NCI-H128 (cell line): Measurements from ENCODE around the gene HOXB6.

Experiments used
- DNase-seq: peaks from one replicate; lab custom pipeline; 2025; ENCODE audit not compliant: unreplicated experiment; lab: John Stamatoyannopoulos, UW

The HOXB6 gene

DNA sequence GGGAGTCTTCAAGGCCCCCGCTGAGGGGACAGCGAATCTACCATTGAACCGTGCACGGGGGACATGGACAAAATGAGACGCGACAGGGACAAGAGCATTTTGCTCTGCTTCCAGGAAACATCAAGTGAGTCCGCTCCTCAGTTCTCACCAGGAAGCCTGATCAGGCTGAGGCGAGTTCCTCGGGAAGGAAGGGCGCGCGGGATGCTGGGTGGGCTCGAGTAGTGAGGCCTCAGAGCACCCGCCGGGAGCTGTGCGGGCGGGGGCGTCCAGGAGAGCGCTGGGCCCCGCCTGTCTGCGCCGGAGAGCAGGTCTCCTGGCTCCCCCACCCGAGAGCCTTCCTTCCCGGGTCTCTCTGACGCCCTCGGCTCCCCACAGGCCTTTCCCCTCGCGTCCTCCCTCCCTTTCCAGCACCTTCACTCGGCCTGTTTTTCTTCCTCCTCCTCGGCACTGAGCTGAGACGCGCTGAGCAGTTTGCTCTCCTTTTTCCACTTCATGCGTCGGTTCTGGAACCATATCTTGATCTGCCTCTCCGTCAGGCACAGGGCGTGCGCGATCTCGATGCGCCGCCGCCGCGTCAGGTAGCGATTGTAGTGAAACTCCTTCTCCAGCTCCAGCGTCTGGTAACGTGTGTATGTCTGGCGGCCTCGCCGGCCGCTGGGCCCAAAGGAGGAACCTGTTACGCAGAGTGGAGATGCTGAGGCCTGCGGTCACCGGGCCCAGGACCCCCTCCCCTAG lies 8.6 kb downstream of the HOXB6 start:
- no peak for DNase-seq

DNA sequence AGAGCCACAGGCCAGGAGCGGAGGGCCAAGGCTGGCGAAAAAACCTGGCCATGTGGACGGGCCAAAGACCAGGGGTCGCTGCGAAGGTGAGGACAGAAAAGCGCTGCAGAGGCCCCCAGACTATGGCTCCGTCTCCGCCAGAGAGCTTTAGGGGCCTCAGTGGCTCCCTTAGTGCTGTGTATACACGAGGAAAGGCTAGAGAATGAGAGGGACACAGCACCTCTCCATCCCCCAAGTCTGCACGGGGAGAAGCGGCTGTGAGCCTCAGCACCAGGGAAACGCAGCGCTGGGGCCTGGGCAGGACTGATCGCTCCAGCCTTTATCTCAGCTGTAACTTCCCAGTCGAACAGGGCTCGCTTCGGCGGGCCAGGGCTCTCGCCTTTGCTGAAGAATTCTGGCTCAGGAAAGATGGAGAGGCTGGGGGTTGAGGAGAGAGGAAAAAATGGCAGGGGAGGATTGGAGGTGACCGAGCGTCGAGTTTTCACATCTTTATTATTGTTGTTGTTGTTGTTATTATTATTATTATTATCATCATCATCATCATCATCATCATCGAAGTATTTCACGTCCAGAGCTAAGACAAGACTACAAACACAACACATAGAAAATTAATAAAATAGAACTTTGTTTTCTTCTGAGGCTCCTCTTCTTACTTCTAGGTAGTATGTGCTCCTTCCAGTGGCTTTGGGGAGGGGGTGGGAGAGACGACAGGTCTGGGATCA lies 9.3 kb downstream of the HOXB6 start:
- no peak for DNase-seq

DNA sequence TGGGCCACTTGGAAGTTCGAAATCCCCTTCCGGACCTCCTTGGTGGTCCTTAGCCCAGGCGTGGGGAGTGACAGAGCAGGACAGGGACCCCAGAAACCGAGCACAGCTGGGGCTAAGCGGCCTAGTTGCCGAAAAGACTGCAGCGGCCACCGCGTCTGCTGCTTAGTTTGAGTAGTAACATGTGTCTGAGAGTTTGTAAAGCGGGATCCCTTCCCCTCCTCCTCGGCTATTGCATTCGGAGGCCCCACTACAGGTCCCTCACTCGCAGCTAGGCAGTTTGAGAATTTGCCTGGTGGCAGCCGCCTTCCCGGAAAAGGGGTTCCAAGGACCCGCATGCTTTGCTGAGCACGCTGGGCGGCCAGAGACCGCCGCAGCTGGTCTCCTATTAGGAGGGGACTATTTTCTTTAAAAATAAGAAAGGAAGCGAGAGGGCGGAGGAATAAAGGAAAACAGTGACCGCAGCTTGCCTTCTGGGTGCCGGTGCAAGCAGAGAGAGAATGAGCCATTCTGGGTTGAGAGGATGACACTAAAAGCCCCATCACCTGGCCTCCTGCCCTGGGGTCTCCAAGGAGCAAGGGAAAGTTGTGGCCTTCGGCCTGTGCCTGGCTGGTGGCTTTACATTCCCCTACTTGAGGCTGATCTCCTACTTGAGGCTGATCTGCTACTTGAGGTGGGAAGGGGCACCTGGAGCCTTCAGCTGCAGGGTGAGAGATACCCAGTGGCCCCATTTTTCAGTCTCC lies 10.1 kb downstream of the HOXB6 start:
- no peak for DNase-seq

DNA sequence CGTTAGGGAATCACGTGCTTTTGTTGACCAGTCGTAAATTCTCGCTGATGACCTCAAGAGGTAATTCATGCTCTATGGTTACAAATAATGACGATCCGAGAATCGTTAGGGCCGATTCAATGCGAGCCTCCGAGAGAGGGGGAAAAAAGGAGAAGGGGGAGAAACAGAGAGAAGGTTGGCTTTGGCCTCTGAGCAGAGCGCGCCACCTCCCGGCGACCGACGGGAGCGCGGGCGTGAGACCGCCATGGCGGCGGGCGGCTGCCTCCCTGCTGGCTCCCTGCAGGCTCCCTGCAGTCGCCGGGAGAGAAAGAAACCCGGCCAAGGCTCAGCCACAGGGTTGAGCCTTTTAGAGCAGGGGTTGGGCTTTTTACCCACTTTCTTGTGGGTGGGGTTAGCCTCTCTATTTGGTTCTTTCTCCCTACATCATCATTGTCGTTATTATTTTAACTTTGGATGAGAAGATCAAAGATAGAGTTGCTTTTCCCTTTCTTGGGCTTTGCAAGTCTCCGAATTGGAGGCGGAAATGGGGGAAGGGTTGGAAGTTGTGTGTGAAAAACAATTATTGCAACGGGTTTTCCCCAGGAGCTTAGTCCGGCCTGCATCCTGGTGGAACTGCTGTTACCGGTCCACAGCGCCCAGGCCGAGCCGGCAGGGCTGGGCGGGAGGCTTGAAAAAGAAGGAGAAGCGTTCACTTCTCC lies 10.8 kb downstream of the HOXB6 start:
- peak; percentile 50 for DNase-seq

DNA sequence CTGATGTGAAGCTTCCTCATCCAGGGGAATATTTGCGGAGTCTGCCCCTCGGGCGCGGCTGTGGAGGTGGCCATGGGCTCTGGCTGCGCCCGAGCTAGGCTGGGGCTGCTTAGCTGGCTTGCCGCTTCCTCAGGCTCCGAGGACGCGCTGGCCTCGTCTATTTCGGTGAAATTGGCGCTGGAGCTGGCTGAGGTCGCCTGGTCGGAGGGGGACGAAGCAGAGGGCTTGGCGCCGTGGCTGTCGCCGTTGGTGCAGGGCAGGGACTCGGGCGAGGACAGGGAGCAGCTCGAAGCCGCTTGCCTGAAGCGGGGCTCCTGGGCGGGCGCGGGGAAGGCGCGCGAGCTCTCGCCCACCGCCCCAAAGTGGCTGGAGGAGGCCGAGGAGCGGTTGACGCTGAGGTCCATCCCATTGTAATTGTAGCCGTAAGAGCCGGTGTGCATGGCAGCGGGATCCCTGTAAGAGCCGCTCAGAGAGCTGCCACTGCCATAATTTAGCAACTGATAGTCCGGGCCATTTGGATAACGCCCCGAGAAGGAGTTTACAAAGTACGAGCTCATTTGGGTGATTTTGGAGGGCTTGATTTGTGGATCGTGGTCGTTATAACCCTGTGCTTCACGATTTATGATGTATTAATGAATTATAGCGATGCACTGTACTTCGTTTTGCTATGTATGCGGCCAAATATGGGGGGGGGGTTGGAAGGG lies 11.5 kb downstream of the HOXB6 start, which contains the start of gene HOXB5:
Gene HOXB5, minus strand, starts transcription at position 654 of the 704 bp plus-strand sequence. Its CDS starts 97 bp downstream, at position 557.
- no peak for DNase-seq

DNA sequence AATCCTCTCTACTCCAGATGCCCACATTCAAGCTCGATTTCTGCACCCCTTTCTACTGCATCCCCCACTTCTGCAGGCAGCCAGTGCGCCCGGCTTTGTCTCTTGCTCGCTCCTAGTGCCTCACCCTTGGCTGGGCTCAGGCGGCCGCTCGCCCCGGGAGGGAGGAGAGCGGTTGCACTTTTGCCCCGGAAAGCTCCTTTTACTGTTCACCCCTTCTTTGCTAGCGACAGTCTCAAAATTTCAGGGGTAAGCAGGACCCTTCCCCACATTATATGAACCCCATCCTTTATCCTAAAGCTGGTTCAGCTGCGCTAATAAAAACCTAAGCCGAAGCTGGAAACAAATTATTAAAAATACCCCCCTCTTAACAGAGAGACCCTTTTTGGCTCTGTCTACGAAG lies 12.2 kb downstream of the HOXB6 start:
- no peak for DNase-seq

DNA sequence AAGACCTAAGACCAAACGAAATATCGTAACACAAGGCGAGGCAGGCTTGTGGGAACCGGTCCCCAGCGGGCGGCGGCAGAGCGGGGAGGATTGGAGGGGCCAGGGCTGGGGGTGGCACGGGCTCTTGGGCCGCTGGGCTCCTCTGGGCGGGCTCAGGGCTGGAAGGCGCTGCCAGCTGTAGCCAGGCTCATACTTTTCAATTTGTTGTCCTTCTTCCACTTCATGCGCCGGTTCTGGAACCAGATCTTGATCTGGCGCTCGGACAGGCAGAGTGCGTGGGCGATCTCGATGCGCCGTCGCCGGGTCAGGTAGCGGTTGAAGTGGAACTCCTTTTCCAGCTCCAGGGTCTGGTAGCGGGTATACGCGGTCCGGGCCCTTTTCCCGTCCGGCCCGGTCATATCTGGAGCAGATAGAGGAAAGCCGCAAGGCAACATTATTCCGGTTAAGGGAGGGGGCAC lies 12.7 kb downstream of the HOXB6 start:
- DNase-seq, result no peak

DNA sequence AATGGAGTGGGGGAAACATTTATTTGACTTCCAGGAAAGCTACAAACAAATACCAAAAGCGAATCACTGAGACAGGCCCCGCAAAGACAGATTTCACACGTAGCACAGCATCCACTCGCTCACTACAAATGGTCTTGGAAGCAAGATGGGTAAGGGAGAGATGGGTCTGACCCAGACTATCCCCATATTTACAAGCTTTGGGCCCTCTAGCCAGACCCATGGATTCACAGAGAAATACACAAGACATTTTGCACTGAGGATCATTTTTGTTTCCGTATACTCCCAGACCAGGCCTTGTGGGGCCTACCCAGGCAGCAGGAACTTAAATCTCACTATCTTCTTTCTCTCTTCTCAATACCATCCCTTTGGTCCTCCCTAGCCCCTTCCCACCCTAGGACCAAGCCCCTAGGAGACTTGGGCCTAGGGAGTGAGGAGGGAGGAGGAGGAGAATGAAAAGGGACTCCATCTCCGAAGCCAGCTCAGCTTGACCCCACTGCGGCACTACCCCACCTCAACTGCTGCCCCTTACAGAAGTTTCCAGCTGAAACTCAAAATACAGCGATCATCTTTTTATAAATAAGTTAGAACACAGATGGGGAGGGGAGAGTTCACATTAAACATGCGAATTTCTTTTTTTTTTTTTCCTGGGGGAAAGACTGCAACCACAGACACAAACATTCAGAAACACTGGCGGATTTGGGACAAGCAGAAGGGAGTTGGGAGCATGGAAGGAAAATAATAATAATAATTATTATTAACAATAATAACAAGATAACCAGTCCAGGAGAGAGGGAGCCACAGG lies 13.3 kb downstream of the HOXB6 start:
- no peak for DNase-seq

DNA sequence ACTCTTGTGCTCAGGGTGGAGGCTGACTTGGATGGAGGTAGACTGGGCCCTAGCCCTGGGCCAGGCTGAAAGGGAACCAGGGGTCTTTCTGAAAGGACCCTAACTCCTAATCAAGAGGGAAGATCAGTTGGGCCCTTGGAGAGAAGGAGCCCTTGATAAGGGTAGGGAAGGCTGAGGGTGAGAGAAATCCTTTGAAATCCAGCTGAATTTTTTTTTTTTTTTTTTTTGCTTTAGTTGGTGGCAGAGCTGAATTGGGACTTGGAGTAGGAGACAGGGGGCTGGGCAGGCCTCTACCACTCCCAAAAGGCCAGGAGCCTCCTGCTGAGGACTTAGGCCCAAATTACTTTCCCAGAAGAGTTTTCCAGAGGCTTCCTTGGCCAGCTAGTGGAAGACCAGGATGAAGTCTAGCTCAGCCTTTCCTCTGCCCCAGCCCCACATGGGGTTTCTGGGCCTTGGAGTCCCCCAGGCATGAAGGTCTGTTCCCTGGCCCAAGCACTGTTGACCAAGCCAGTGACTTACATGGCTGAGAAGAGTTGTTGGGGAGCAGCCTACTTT lies 14.1 kb downstream of the HOXB6 start:
- DNase-seq, result no peak

DNA sequence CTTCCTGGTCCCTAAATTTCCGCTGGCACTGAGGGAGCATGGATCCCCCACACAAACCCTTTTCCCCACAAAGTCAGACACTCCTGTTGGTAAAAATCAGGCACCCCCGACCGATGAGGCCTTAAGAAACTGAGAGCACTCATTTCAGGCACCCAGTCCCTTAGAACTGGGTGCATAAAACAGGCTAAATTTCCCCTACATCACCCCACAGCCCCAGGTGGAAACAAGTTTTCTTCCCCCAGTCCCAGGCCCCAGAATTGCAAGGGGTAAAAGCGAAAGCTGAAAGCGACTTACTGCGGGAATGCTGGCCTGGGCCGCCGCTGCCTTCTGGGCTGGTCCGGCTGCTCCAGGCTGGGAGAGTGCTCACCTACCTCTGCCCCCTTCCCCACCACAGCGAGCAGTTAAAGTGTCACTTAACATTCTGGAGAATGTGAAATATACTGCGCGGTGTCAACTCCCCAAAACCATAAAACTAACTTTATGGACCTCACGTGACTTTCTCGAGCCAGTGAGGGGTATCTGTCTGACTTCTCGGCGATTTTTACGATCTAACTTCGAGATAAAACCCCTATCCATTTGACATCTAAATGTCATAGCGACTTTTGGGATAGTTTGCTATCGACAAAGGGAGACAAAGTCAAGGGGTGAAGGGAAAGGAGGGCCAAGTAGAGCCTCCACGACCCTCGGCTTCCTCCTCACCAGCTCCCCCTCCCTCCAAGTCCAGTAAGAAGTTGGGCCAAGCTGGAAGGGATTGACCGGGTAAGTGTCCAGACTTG lies 14.8 kb downstream of the HOXB6 start, which contains the start of gene HOXB3:
Gene HOXB3, minus strand, starts transcription at position 411 of the 776 bp plus-strand sequence. CDS start 37,767 bp downstream, outside the sequence.
- no peak for DNase-seq

DNA sequence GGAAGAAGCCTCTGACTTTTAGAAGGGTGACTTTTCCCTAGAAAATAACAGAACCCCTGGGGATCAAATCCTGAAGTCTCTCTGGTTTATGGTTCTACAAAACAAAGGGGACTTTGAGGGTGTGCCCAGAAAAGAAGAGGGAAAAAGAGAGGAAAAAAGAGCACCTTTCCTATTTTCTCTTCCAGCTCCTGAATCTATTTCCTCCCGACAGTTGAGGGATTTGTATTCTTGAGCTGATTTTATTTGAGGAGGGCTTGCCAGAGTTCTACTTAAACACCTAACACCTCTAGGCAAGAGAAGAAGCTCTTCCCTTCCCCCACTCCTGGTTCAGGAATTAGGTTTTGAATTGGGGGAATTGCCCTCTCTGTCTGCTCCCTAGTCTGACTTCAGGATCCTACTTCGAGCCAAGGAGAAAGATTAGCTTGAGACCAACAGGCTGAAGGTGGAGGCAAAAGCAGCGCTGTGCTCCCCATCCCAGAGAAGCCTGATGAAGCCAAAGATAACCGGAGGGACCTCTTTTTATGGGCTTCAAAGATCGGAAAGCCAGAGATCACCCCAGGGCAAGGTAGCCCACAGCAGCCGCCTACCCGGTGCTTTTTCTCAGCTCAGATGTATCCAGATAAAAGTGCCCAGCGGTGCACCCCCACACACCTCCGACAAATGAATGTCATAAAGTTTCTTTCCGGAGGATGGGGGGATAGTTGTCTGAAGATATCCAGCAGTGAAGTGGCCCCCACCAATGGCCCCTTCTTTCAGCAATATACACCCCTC lies 15.5 kb downstream of the HOXB6 start:
- DNase-seq, result no peak

DNA sequence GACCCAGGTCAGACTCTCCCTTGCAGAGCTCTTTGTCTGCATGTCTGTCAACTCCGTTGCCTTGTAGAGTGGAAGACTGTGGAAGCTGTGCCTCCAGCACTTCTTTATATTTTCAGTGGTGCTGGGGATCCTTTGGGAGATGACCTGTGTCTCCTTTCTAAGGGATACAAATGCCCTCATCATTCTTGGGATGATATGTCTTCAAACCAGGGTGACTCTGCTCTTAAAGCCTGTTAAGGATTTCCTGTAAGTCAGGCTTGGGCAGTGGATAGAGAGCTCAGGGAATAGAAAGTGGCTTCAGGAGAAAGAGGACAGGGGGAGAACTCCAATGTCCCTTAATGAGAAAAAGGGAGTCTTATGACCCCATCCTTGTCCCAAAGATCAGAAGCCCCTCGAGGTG lies 16.3 kb downstream of the HOXB6 start:
- DNase-seq, result no peak

DNA sequence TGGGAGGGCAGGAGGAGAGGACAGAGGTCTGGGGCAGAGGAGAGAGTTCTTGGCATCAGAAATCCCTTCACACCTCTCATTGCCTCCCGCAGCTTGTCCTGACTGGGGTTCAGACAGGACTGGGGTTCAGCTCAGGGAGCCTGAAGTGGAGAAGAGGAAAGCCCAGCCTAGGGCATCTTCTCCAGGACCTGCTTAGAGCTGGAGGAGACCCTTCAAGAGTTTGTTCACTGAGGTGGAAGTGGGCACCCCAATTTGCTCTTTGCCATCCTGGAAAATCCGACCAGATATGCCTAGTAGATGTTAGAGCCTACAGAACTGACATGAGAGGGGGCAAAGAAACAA lies 16.7 kb downstream of the HOXB6 start:
- DNase-seq, result no peak

DNA sequence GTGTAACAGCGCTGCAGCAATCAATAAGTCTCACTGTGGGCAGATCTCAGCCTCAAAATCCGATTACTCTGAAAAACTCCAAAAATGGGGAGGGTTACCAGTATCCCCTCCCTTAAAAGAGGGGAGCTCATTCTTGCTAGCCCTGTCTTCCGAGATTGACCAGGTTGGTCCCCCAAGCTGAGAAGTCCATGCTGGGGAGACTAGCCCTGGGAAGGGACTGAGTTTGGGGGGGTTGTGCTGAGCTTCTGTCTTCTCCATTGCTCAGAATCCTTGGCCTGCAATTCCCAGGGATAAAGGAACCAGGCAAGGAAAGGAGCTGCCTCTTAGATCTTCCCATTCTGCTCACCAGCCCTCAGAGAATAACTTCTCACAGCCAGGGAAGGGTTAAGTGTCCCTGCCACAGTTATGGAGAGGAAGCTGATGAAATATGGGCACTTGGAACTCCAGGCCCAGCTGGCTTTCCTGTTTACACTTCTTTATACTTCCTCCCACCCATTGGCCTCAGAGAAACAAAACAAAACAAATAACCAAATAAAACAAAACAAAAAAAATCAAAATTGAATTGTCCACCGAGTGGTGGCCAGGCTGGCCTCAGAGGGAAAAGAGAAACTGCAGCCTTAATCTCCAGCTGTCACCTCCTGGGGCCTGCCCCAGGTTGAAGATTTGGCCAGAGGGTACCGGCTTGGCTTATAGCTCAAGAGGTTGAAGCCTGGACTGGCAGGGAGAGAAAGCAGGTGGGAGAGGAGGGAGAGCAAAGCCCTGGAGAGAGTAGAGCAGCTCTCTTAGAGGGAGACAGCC lies 17.3 kb downstream of the HOXB6 start:
- no peak for DNase-seq

DNA sequence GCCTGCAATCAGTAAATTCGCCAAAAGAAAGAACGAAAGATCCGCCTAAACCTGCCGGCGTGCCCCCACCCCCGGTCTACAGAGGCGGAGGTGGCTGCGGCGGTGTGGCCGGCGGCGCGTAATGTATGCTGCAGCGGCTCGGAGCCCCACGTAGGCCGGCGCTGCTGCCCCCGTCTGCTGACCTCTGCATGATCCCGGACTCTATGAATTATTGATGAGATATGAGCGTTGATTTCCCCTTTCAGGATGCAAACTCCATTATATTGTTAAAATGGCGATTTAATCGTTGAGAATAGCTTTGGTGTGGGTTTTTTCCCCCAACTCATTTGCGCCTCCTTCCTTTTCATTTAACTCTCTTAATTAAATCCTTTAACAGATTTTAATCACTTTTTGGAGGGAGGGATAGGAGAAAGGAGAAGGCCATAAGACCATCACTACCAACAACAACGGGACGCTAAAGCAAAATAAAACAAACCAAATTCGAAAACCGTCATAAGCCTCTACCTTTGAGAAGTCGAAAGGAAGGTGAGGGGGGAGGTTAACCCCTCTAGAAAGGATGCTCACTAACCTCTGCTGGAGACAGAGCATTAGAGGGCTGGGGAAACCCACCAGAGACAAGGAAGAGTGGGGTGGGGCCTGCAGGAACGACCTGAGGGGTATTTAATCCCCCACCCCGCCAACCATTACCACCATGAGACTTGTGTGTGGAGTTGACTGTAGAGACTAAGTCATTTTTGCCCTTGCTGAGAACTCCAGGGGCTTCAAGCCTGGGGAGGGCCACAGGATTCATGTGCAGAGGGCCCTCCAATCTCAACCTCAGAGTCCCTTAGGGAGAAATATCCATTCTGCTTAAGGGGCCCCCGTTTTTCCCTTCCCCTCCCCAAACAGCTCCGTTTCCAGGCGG lies 18.2 kb downstream of the HOXB6 start:
- no peak for DNase-seq

DNA sequence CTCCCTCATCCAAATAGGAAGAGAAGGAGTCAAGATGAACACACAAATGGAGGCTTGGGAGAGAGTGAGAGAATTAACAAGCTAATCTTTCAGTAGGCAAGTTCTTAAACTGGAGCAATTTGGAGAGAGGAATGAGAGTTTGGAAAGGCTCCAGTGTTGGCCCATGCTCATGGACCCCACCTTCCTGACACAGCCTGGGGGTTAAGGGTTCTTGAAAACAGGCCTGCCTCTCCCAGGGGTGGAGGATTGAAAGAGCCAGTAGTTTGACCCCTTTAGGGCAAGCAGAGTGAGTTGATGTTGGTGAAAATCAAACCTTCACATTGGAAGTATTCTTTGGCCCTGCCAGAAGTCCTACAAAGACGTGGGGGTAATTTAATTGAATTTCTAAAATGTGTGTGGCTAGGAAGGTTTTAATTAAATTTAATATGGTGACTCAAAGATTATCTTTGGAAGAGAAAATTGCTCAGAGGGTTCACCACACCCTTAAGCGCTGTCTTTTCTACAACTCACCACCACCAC lies 20.5 kb downstream of the HOXB6 start:
- no peak for DNase-seq
